ENCODE measurements around the gene FBXL19. TPM values are rescaled to one million over a fixed set of nuclear protein-coding genes. Genes with fewer than 3 reads are reported as not detected.

FBXL19 gene
- polyA plus RNA-seq, 1 donor from 2014 or later, result 0.26 TPM

- Mint-ChIP-seq H3K9me3 (no peaks in the 10 kb centered on the region), H3K4me3 (no peak overlapping the region), H3K36me3 (peaks cover 12% of the 10 kb centered on the region), H3K27me3 (no peaks in the 10 kb centered on the region), H3K4me1 (peaks cover 0 to 2% (median 2%) of the 10 kb centered on the region in 3 donors), H3K27ac (peak overlapping the region in 1 of 3 donors; percentile 49)
Observed at GRCh38 chr16:30969246-30969842, 46.0 kb downstream of the FBXL19 start.

- no peaks in the 10 kb centered on the region for H3K9me3 Mint-ChIP-seq
- H3K4me1 Mint-ChIP-seq, result peaks cover 0 to 2% (median 0%) of the 10 kb centered on the region in 3 donors
- H3K36me3 Mint-ChIP-seq, result peaks cover 13% of the 10 kb centered on the region
- H3K27ac Mint-ChIP-seq, result no peak overlapping the region
- no peak overlapping the region for H3K4me3 Mint-ChIP-seq
- no peaks in the 10 kb centered on the region for H3K27me3 Mint-ChIP-seq
Observed at GRCh38 chr16:30971298-30971697, 47.9 kb downstream of the FBXL19 start.

GRCh38 chr16:30972872-30973271, 49.5 kb downstream of the FBXL19 start:
- Mint-ChIP-seq H3K27ac (peak overlapping the region in 1 of 3 donors; percentile 80), H3K36me3 (peaks cover 8% of the 10 kb centered on the region), H3K4me3 (peak overlapping the region in 1 of 4 donors; percentile 55), H3K4me1 (no peaks in the 10 kb centered on the region), H3K9me3 (no peaks in the 10 kb centered on the region), H3K27me3 (no peaks in the 10 kb centered on the region)

GRCh38 chr16:30974348-30974747, 51.0 kb downstream of the FBXL19 start:
- H3K27ac Mint-ChIP-seq, result peak overlapping the region in 1 of 3 donors; percentile 59
- H3K4me3 Mint-ChIP-seq, result no peak overlapping the region
- H3K9me3 Mint-ChIP-seq, result no peaks in the 10 kb centered on the region
- H3K36me3 Mint-ChIP-seq, result peaks cover 10% of the 10 kb centered on the region
- no peaks in the 10 kb centered on the region for H3K27me3 Mint-ChIP-seq
- H3K4me1 Mint-ChIP-seq, result peaks cover 0 to 2% (median 0%) of the 10 kb centered on the region in 3 donors

- peaks cover 8% of the 10 kb centered on the region for H3K36me3 Mint-ChIP-seq
- peak overlapping the region in 1 of 4 donors; percentile 72 for H3K4me3 Mint-ChIP-seq
- no peaks in the 10 kb centered on the region for H3K27me3 Mint-ChIP-seq
- peaks cover 0 to 2% (median 0%) of the 10 kb centered on the region in 3 donors for H3K4me1 Mint-ChIP-seq
- peak overlapping the region in 1 of 3 donors; percentile 92 for H3K27ac Mint-ChIP-seq
- no peaks in the 10 kb centered on the region for H3K9me3 Mint-ChIP-seq
Observed at GRCh38 chr16:30976486-30976885, 53.1 kb downstream of the FBXL19 start.

GRCh38 chr16:30977502-30977901, 54.1 kb downstream of the FBXL19 start:
- Mint-ChIP-seq H3K4me1 (peaks cover 0 to 2% (median 0%) of the 10 kb centered on the region in 3 donors), H3K27ac (no peak overlapping the region), H3K4me3 (no peak overlapping the region), H3K9me3 (no peaks in the 10 kb centered on the region), H3K27me3 (no peaks in the 10 kb centered on the region), H3K36me3 (peaks cover 6% of the 10 kb centered on the region)

GRCh38 chr16:30979170-30980022, 56.0 kb downstream of the FBXL19 start:
- no peak overlapping the region for H3K4me3 Mint-ChIP-seq
- H3K4me1 Mint-ChIP-seq, result peaks cover 0 to 2% (median 0%) of the 10 kb centered on the region in 3 donors
- no peaks in the 10 kb centered on the region for H3K27me3 Mint-ChIP-seq
- peaks cover 4% of the 10 kb centered on the region for H3K36me3 Mint-ChIP-seq
- H3K9me3 Mint-ChIP-seq, result no peaks in the 10 kb centered on the region
- no peak overlapping the region for H3K27ac Mint-ChIP-seq

- Mint-ChIP-seq H3K36me3 (peaks cover 3% of the 10 kb centered on the region), H3K27ac (no peak overlapping the region), H3K4me1 (peaks cover 0 to 2% (median 0%) of the 10 kb centered on the region in 3 donors), H3K27me3 (no peaks in the 10 kb centered on the region), H3K9me3 (no peaks in the 10 kb centered on the region), H3K4me3 (no peak overlapping the region)
Observed at GRCh38 chr16:30980023-30980371, 56.6 kb downstream of the FBXL19 start.

- Mint-ChIP-seq H3K9me3 (no peaks in the 10 kb centered on the region), H3K4me3 (no peak overlapping the region), H3K36me3 (peaks cover 3% of the 10 kb centered on the region), H3K27me3 (no peaks in the 10 kb centered on the region), H3K27ac (no peak overlapping the region), H3K4me1 (peaks cover 0 to 4% (median 0%) of the 10 kb centered on the region in 3 donors)
Observed at GRCh38 chr16:30980434-30980833, 57.1 kb downstream of the FBXL19 start.

- no peaks in the 10 kb centered on the region for H3K27me3 Mint-ChIP-seq
Observed at GRCh38 chr16:30980959-30981358, 57.6 kb downstream of the FBXL19 start.

GRCh38 chr16:30982548-30983288, 59.3 kb downstream of the FBXL19 start:
- Mint-ChIP-seq H3K36me3 (peaks cover 3% of the 10 kb centered on the region), H3K27ac (no peak overlapping the region), H3K9me3 (no peaks in the 10 kb centered on the region), H3K4me3 (peak overlapping the region in 1 of 4 donors; percentile 52), H3K27me3 (no peaks in the 10 kb centered on the region), H3K4me1 (peaks cover 0 to 4% (median 0%) of the 10 kb centered on the region in 3 donors)

More at GRCh38 chr16:30980959-30981358, 57.6 kb downstream of the FBXL19 start:
- Mint-ChIP-seq H3K27ac (no peak overlapping the region), H3K4me3 (no peak overlapping the region), H3K4me1 (peaks cover 0 to 4% (median 0%) of the 10 kb centered on the region in 3 donors), H3K36me3 (peaks cover 3% of the 10 kb centered on the region), H3K9me3 (no peaks in the 10 kb centered on the region)

- Mint-ChIP-seq H3K36me3 (peaks cover 3% of the 10 kb centered on the region), H3K9me3 (no peaks in the 10 kb centered on the region), H3K4me3 (peak overlapping the region in 1 of 4 donors; percentile 52), H3K27me3 (no peaks in the 10 kb centered on the region), H3K4me1 (peaks cover 0 to 4% (median 0%) of the 10 kb centered on the region in 3 donors), H3K27ac (no peak overlapping the region)
Observed at GRCh38 chr16:30983289-30983889, 60.0 kb downstream of the FBXL19 start.

- Mint-ChIP-seq H3K4me3 (no peak overlapping the region), H3K4me1 (peaks cover 0 to 2% (median 0%) of the 10 kb centered on the region in 3 donors), H3K27me3 (no peaks in the 10 kb centered on the region), H3K9me3 (no peaks in the 10 kb centered on the region), H3K27ac (no peak overlapping the region), H3K36me3 (no peaks in the 10 kb centered on the region)
Observed at GRCh38 chr16:30983898-30984610, 60.7 kb downstream of the FBXL19 start.
